ENCODE data around the gene KCNJ2. TPM values are rescaled to one million over a fixed set of nuclear protein-coding genes. Genes with fewer than 3 reads are reported as not detected.

Gene KCNJ2
- total RNA-seq, 1 experiment from 2014 or later, result 1.6 TPM

DNA sequence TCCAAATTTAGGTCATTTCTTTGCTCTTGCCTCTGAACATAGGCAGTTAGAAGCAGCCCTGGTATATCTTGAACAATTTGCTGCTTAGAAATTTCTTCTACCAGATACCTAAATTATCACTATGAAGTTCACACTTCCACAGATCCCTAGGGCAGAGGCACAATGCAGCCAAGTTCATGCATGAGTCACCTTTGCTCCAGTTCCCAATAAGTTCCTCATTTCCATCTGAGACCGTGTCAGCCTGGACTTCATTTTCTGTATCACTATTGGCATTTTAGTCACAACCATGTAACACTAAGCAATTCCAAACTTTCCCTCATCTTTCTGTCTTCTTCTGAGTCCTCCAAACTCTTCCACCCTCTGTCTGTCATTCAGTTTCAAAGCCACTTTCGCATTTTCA lies 49.3 kb upstream of the KCNJ2 start:
- ChIA-PET CTCF (no interaction called here), POLR2A (interaction anchor here (0.5 kb wide), 1 partner anchor 909 kb away, joined by 3 read pairs; no protein-coding TSS in a partner anchor)
- no peak for DNase-seq (ENCODE audit: low spot score)
- ATAC-seq, result no peak
- peaks cover 39% of the 10 kb centered on the region for H3K9me3 Mint-ChIP-seq
- TF ChIP-seq CREB1 (CRISPR knock-in tag; IDR thresholded peaks at IDR 0.05), result no peak
- no peak for TF ChIP-seq TEAD4 (CRISPR knock-in tag; IDR thresholded peaks at IDR 0.05)
- TF ChIP-seq, protein P1, sequence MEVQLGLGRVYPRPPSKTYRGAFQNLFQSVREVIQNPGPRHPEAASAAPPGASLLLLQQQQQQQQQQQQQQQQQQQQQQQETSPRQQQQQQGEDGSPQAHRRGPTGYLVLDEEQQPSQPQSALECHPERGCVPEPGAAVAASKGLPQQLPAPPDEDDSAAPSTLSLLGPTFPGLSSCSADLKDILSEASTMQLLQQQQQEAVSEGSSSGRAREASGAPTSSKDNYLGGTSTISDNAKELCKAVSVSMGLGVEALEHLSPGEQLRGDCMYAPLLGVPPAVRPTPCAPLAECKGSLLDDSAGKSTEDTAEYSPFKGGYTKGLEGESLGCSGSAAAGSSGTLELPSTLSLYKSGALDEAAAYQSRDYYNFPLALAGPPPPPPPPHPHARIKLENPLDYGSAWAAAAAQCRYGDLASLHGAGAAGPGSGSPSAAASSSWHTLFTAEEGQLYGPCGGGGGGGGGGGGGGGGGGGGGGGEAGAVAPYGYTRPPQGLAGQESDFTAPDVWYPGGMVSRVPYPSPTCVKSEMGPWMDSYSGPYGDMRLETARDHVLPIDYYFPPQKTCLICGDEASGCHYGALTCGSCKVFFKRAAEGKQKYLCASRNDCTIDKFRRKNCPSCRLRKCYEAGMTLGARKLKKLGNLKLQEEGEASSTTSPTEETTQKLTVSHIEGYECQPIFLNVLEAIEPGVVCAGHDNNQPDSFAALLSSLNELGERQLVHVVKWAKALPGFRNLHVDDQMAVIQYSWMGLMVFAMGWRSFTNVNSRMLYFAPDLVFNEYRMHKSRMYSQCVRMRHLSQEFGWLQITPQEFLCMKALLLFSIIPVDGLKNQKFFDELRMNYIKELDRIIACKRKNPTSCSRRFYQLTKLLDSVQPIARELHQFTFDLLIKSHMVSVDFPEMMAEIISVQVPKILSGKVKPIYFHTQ (CRISPR knock-in tag; IDR thresholded peaks at IDR 0.05), result no peak
- TF ChIP-seq JUN (CRISPR knock-in tag; IDR thresholded peaks at IDR 0.05), result no peak
- TF ChIP-seq, protein P2, sequence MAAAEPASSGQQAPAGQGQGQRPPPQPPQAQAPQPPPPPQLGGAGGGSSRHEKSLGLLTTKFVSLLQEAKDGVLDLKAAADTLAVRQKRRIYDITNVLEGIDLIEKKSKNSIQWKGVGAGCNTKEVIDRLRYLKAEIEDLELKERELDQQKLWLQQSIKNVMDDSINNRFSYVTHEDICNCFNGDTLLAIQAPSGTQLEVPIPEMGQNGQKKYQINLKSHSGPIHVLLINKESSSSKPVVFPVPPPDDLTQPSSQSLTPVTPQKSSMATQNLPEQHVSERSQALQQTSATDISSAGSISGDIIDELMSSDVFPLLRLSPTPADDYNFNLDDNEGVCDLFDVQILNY (CRISPR knock-in tag; IDR thresholded peaks at IDR 0.05), result no peak
- TF ChIP-seq NR2C2 (CRISPR knock-in tag; IDR thresholded peaks at IDR 0.05), result no peak
- TF ChIP-seq GRHL2 (CRISPR knock-in tag; IDR thresholded peaks at IDR 0.05; ENCODE audit: insufficient replicate concordance, severe bottlenecking), result no peak
- no peak overlapping the region for H3K27ac Mint-ChIP-seq
- H3K4me1 Mint-ChIP-seq, result peaks cover 9% of the 10 kb centered on the region
- H3K4me3 Mint-ChIP-seq, result no peak overlapping the region
- no peaks in the 10 kb centered on the region for H3K27me3 Mint-ChIP-seq (ENCODE audit: low read depth)
- H3K36me3 Mint-ChIP-seq, result peaks cover 16% of the 10 kb centered on the region; the same call in 1 of the 2 replicates

DNA sequence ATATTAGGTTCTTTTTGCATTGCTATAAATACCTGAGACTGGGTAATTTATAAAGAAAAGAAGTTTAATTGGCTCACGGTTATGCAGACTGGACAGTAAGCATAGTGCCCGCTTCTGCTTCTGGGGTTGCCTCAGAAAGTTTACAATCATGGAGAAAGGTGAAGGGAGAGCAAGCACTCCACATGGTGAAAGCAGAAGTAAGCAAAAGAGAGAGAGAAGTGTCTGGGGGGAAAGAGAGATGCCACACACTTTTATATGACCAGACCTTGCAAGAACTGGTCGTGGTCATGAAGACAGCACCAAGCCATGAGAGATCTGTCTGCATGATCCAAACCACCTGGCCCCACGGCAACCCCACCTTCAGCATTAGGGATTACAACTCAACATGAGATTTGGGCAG lies 48.9 kb upstream of the KCNJ2 start:
- no peak for TF ChIP-seq RELA (CRISPR knock-in tag; IDR thresholded peaks at IDR 0.05; ENCODE audit: borderline replicate concordance)
- TF ChIP-seq MXD4 (CRISPR knock-in tag; IDR thresholded peaks at IDR 0.05; ENCODE audit: borderline replicate concordance), result no peak
- TF ChIP-seq, protein P3, sequence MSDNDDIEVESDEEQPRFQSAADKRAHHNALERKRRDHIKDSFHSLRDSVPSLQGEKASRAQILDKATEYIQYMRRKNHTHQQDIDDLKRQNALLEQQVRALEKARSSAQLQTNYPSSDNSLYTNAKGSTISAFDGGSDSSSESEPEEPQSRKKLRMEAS (CRISPR knock-in tag; IDR thresholded peaks at IDR 0.05), result no peak
- TF ChIP-seq, protein P4, sequence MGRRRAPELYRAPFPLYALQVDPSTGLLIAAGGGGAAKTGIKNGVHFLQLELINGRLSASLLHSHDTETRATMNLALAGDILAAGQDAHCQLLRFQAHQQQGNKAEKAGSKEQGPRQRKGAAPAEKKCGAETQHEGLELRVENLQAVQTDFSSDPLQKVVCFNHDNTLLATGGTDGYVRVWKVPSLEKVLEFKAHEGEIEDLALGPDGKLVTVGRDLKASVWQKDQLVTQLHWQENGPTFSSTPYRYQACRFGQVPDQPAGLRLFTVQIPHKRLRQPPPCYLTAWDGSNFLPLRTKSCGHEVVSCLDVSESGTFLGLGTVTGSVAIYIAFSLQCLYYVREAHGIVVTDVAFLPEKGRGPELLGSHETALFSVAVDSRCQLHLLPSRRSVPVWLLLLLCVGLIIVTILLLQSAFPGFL (CRISPR knock-in tag; IDR thresholded peaks at IDR 0.05; ENCODE audit: borderline replicate concordance), result no peak
- POLR2A ChIA-PET, result no interaction called here

DNA sequence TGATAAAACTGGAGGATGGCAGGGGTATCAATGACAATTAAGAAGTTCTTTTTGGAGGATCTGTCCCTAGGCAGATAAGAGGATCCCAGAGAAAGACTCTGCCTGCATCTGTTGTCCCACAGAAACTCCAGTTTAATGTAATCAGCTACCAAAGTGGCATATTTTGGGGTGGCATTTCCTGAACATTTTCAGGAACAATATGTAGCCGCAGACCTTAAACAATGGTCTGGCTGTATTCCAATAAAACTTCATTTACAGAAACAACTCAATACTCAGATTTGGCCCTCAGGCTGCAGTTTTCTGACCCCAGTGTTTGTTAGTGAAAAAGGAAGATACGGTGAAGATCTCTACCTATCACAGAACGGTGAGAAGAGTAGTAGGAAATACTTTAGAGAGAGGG lies 48.2 kb upstream of the KCNJ2 start:
- Mint-ChIP-seq H3K9me3 (peaks cover 39% of the 10 kb centered on the region), H3K4me3 (no peak overlapping the region), H3K4me1 (peaks cover 9% of the 10 kb centered on the region), H3K36me3 (peaks cover 16% of the 10 kb centered on the region; the same call in 1 of the 2 replicates), H3K27ac (no peak overlapping the region), H3K27me3 (ENCODE audit: low read depth) (no peaks in the 10 kb centered on the region)
- ChIA-PET POLR2A (no interaction called here), CTCF (no interaction called here)
- ATAC-seq (no peak), DNase-seq (ENCODE audit: low spot score) (no peak)
- TF ChIP-seq, protein P5, sequence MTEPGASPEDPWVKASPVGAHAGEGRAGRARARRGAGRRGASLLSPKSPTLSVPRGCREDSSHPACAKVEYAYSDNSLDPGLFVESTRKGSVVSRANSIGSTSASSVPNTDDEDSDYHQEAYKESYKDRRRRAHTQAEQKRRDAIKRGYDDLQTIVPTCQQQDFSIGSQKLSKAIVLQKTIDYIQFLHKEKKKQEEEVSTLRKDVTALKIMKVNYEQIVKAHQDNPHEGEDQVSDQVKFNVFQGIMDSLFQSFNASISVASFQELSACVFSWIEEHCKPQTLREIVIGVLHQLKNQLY (CRISPR knock-in tag; IDR thresholded peaks at IDR 0.05), result no peak
- TF ChIP-seq ZNF219 (CRISPR knock-in tag; IDR thresholded peaks at IDR 0.05; ENCODE audit: borderline replicate concordance), result no peak
- TF ChIP-seq, protein P6, sequence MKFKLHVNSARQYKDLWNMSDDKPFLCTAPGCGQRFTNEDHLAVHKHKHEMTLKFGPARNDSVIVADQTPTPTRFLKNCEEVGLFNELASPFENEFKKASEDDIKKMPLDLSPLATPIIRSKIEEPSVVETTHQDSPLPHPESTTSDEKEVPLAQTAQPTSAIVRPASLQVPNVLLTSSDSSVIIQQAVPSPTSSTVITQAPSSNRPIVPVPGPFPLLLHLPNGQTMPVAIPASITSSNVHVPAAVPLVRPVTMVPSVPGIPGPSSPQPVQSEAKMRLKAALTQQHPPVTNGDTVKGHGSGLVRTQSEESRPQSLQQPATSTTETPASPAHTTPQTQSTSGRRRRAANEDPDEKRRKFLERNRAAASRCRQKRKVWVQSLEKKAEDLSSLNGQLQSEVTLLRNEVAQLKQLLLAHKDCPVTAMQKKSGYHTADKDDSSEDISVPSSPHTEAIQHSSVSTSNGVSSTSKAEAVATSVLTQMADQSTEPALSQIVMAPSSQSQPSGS (CRISPR knock-in tag; IDR thresholded peaks at IDR 0.05; ENCODE audit: borderline replicate concordance, low read depth), result no peak
- TF ChIP-seq ZNF138 (CRISPR knock-in tag; conservative IDR thresholded peaks at IDR 0.05), result no peak
- no peak for TF ChIP-seq ZNF317 (CRISPR knock-in tag; IDR thresholded peaks at IDR 0.05; ENCODE audit: borderline replicate concordance, low read depth)
- TF ChIP-seq, protein P4 (CRISPR knock-in tag; IDR thresholded peaks at IDR 0.05; ENCODE audit: borderline replicate concordance), result no peak
- TF ChIP-seq TEAD4 (CRISPR knock-in tag; IDR thresholded peaks at IDR 0.05), result no peak
- TF ChIP-seq, protein P7, sequence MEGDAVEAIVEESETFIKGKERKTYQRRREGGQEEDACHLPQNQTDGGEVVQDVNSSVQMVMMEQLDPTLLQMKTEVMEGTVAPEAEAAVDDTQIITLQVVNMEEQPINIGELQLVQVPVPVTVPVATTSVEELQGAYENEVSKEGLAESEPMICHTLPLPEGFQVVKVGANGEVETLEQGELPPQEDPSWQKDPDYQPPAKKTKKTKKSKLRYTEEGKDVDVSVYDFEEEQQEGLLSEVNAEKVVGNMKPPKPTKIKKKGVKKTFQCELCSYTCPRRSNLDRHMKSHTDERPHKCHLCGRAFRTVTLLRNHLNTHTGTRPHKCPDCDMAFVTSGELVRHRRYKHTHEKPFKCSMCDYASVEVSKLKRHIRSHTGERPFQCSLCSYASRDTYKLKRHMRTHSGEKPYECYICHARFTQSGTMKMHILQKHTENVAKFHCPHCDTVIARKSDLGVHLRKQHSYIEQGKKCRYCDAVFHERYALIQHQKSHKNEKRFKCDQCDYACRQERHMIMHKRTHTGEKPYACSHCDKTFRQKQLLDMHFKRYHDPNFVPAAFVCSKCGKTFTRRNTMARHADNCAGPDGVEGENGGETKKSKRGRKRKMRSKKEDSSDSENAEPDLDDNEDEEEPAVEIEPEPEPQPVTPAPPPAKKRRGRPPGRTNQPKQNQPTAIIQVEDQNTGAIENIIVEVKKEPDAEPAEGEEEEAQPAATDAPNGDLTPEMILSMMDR (IDR thresholded peaks at IDR 0.05), result no peak
- TF ChIP-seq OVOL2 (CRISPR knock-in tag; IDR thresholded peaks at IDR 0.05; ENCODE audit: borderline replicate concordance), result no peak
- TF ChIP-seq ATF1 (CRISPR knock-in tag; IDR thresholded peaks at IDR 0.05), result no peak

More for the DNA sequence above, 48.9 kb upstream of the KCNJ2 start:
- H3K27me3 Mint-ChIP-seq (ENCODE audit: low read depth), result no peaks in the 10 kb centered on the region
- DNase-seq (ENCODE audit: low spot score) (no peak), ATAC-seq (no peak)
- H3K4me3 Mint-ChIP-seq, result no peak overlapping the region
- no peak overlapping the region for H3K27ac Mint-ChIP-seq
- CTCF ChIA-PET, result no interaction called here
- peaks cover 39% of the 10 kb centered on the region for H3K9me3 Mint-ChIP-seq
- H3K4me1 Mint-ChIP-seq, result peaks cover 9% of the 10 kb centered on the region
- H3K36me3 Mint-ChIP-seq, result peaks cover 16% of the 10 kb centered on the region; the same call in 1 of the 2 replicates

Measured in WTC11 (cell line).